ENCODE results near the gene NETO2.

Gene NETO2

GRCh38 chr16:47043970-47044684 lies 99.6 kb downstream of the NETO2 start:
- no peak for DNase-seq

- DNase-seq, result no peak
Measured at GRCh38 chr16:47043200-47043599, 100.5 kb downstream of the NETO2 start.

- peak; percentile 85 to 94 for DNase-seq
Measured at GRCh38 chr16:47037746-47038458, 105.8 kb downstream of the NETO2 start.

- peak; percentile 14 to 35 for DNase-seq
Measured at GRCh38 chr16:47037396-47037745, 106.4 kb downstream of the NETO2 start.

GRCh38 chr16:47036201-47036600 lies 107.5 kb downstream of the NETO2 start:
- no peak for DNase-seq

- no peak for DNase-seq
Measured at GRCh38 chr16:47035436-47035835, 108.3 kb downstream of the NETO2 start.

GRCh38 chr16:47034455-47034854 lies 109.3 kb downstream of the NETO2 start:
- DNase-seq, result no peak

GRCh38 chr16:47033176-47033575 lies 110.6 kb downstream of the NETO2 start:
- DNase-seq, result no peak

- DNase-seq, result no peak
Measured at GRCh38 chr16:47029724-47030123, 114.0 kb downstream of the NETO2 start.

GRCh38 chr16:47028767-47029377 lies 114.9 kb downstream of the NETO2 start:
- DNase-seq, result no peak

Data from stimulated activated CD4-positive, alpha-beta T cell treated with anti-CD3 and anti-CD28 coated beads, Interleukin-4, amount 100 ng/mL, for 4 hours (primary cell).